ENCODE results near the gene SNX8.

Gene SNX8

GRCh38 chr7:2202901-2203765, 111.1 kb downstream of the SNX8 start:
- no peak for DNase-seq (ENCODE audit: low read depth)

- no peak for DNase-seq (ENCODE audit: low read depth)
These were observed 111.9 kb downstream of the SNX8 start for GRCh38 chr7:2202361-2202761.

Measured in activated T-cell treated with anti-CD3 and anti-CD28 coated beads for 1 hour (primary cell).